Measurements from ENCODE around the gene SLC9A5. TPM values are rescaled to one million over a fixed set of nuclear protein-coding genes. Genes with fewer than 3 reads are reported as not detected.

The SLC9A5 gene
- total RNA-seq, 3 donors from 2014 or later, result 1.7 to 2.6 (median 1.9) TPM

DNA sequence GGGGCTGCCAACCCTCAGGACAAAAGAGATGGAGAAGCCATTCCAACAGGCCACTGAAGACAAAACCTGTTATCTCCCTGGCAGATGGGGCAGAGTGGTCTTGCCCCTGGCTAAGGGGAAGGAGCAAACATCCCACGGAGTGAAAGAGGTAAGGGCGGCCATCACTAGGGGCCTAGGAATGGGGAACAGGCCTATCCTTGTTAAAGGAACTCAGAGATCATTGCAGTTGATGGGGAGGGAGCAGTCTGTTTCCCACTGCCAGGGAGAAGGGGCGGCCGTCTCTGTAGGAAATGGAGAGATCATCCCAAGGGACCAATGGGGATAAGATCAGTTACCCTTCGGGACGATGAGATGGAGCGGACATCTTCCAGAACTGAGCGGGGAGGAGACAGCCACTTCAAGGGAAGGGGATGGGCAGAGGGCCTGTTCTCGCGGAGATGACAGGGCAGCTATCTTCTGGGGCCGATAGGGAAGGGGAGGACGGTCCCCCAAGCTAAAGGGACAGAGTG lies 22.4 kb upstream of the SLC9A5 start:
- Histone ChIP-seq H3K4me3 (peak overlapping the region; percentile 95), H3K9me3 (no peaks in the 10 kb centered on the region), H3K36me3 (ENCODE audit: low read depth) (peaks cover 4% of the 10 kb centered on the region), H3K4me1 (ENCODE audit: low read depth) (peaks cover 8% of the 10 kb centered on the region)
- ATAC-seq, result no peak
- intact Hi-C loops (cut with DNase I, micrococcal nuclease), result no loop called here
- TF ChIP-seq, protein P1, sequence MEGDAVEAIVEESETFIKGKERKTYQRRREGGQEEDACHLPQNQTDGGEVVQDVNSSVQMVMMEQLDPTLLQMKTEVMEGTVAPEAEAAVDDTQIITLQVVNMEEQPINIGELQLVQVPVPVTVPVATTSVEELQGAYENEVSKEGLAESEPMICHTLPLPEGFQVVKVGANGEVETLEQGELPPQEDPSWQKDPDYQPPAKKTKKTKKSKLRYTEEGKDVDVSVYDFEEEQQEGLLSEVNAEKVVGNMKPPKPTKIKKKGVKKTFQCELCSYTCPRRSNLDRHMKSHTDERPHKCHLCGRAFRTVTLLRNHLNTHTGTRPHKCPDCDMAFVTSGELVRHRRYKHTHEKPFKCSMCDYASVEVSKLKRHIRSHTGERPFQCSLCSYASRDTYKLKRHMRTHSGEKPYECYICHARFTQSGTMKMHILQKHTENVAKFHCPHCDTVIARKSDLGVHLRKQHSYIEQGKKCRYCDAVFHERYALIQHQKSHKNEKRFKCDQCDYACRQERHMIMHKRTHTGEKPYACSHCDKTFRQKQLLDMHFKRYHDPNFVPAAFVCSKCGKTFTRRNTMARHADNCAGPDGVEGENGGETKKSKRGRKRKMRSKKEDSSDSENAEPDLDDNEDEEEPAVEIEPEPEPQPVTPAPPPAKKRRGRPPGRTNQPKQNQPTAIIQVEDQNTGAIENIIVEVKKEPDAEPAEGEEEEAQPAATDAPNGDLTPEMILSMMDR (IDR thresholded peaks at IDR 0.05), result no peak
- no peak for DNase-seq

DNA sequence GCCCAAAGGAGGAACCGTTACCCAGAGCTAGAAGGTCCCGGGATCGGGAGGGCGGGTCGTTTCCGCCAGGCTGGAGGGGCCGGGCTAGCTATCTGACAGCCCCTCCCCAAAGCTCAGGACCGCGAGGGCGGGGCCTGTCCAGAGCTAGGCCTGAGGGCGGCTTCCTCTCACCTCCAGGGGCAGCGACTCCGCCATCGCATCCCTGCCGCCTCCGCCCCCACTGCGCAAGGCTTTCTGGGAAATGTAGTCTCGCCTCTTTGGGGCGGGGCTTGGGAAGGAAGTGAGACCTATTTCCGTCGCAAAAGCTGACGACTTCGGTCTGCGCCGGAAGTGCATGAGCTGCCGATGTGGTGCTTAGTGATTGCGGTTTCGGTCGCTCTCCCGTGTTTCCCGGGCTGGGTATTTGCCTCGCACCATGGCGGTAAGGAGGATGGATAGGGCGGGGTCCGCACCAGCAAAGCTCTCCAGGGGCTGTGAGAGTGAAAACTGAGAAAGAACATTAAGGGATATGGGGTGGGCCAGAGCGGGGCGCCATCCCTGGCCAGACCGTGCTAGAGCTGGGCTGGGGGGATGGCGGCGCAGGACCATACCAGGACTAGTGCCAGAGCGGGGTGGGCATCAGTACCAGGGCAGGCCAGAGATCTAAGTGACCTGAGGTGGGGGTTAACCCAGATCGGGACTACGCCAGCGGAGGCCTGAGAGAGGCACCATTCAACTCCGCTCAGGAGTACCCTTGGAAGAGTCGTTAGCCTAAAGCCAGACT lies 21.8 kb upstream of the SLC9A5 start, which contains the start of gene TMEM208:
Gene TMEM208 (plus strand): TSS at position 327 of the 763 bp plus-strand sequence. CDS start 89 bp downstream, at position 416.
- intact Hi-C loops (cut with DNase I, micrococcal nuclease), result no loop called here
- TF ChIP-seq, protein P1 (IDR thresholded peaks at IDR 0.05), result no peak
- Histone ChIP-seq H3K9me3 (no peaks in the 10 kb centered on the region), H3K36me3 (ENCODE audit: low read depth) (peaks cover 4% of the 10 kb centered on the region), H3K4me1 (ENCODE audit: low read depth) (peaks cover 8% of the 10 kb centered on the region), H3K4me3 (peak within 1 kb of the TSS; percentile 95)
- ATAC-seq, result peak; percentile 96
- DNase-seq, result peak; percentile 98

DNA sequence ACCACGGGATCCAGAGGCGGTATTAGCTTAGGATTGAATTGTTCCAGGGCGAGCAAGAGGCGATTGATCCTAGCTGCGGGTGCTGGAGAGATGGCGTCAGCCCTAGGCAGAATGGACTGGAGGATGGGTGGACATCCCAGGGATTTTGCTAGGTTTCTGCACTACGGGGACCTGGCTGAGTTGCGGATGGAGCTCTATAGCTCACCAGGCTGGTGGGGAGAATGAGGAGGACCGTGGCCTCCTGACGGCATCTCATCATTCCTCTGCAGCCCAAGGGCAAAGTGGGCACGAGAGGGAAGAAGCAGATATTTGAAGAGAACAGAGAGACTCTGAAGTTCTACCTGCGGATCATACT lies 21.2 kb upstream of the SLC9A5 start:
- intact Hi-C loops (cut with DNase I, micrococcal nuclease), result no loop called here
- peak overlapping the region; percentile 95 for H3K4me3 ChIP-seq
- H3K9me3 ChIP-seq, result no peaks in the 10 kb centered on the region
- peaks cover 8% of the 10 kb centered on the region for H3K4me1 ChIP-seq (ENCODE audit: low read depth)
- ATAC-seq, result no peak
- H3K36me3 ChIP-seq (ENCODE audit: low read depth), result peaks cover 4% of the 10 kb centered on the region
- peak in 1 of 3 donors; percentile 32 for DNase-seq
- TF ChIP-seq, protein P1 (IDR thresholded peaks at IDR 0.05), result no peak

DNA sequence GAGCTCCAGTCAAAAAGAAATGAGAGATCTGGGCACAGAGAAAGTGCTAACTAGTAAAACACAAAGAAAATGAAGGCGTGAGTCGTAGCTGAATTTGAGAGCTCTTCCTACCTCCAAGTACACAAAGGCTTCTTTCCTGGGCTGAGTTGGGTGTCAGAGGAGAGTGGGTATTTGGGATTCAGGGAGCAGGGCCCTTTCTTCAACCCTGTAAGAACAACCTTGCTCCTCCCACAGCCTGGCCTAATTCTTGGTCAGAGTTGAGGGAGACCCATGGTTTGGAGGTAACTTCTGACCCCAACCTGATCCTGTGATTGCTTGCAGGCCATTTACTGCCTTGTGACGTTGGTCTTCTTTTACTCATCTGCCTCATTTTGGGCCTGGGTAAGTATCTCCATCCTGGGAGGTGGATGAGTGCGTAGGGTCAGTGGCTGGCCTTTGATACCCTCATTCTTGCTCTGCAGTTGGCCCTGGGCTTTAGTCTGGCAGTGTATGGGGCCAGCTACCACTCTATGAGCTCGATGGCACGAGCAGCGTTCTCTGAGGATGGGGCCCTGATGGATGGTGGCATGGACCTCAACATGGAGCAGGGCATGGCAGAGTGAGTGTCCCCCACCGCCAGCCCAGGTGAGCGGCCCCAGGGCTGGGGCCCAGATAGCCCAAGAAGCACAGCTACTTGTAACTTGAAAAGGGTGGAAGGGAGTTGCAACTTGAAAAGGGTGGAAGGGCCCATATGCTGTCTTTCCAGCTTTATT lies 20.6 kb upstream of the SLC9A5 start:
- H3K9me3 ChIP-seq, result no peaks in the 10 kb centered on the region
- DNase-seq (peak in 2 of 3 donors; percentile 26 to 43), ATAC-seq (no peak)
- TF ChIP-seq, protein P1 (IDR thresholded peaks at IDR 0.05), result no peak
- peaks cover 8% of the 10 kb centered on the region for H3K4me1 ChIP-seq (ENCODE audit: low read depth)
- intact Hi-C loops (cut with DNase I, micrococcal nuclease), result no loop called here
- H3K36me3 ChIP-seq (ENCODE audit: low read depth), result peaks cover 4% of the 10 kb centered on the region
- H3K4me3 ChIP-seq, result no peak overlapping the region

DNA sequence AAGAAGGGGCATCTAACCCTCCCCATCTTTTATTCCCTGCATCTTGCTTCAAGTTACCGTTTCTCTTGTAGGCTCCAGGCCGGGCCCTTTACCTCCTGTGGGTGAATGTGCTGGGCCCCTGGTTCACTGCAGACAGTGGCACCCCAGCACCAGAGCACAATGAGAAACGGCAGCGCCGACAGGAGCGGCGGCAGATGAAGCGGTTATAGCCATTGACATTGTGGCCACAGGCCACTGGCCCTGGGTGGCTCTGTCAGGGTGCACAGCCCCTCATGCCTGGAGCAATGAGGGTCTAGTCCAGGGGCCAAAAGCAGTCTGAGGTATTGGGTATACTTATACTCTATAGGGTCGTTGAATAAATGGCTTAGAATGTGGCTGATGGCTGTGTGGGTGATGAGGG lies 19.9 kb upstream of the SLC9A5 start:
- intact Hi-C loops (cut with DNase I, micrococcal nuclease), result no loop called here
- DNase-seq (peak in 2 of 3 donors; percentile 20 to 38), ATAC-seq (no peak)
- Histone ChIP-seq H3K9me3 (no peaks in the 10 kb centered on the region), H3K4me1 (ENCODE audit: low read depth) (peaks cover 8% of the 10 kb centered on the region), H3K36me3 (ENCODE audit: low read depth) (peaks cover 4% of the 10 kb centered on the region), H3K4me3 (no peak overlapping the region)
- TF ChIP-seq, protein P1 (IDR thresholded peaks at IDR 0.05), result no peak

All from mucosa of descending colon (tissue), 3 donors.